Measurements from ENCODE around the gene OR5K4. TPM values are rescaled to one million over a fixed set of nuclear protein-coding genes. Genes with fewer than 3 reads are reported as not detected.
A peak's percentile ranks its signal among the peaks of the same experiment; 100 is the strongest.

The OR5K4 gene
- total and polyA plus RNA-seq, 2 donors (not counting 1 experiment from before 2014, with no cell fraction given) = not detected

GRCh38 chr3:98341758-98342157 lies 11.9 kb upstream of the OR5K4 start:
- no peaks in the 10 kb centered on the region for H3K9me3 ChIP-seq (ENCODE audit: control extremely low read depth in 1 of 3, control insufficient read depth in 2 of 3, insufficient read depth in 1 of 3, low read length in 2 of 3)
- H3K36me3 ChIP-seq (replicated peaks in 1 of 2; ENCODE audit: control extremely low read depth in 1 of 2, control insufficient read depth in 1 of 2, extremely low read depth in 1 of 2, insufficient read depth in 2 of 2, low read length in 1 of 2) = no peaks in the 10 kb centered on the region
- DNase-seq (no peak), ATAC-seq (ENCODE audit: low read depth) (no peak)
- H3K27ac ChIP-seq (ENCODE audit: low read length in 2 of 2) = no peak overlapping the region
- no peak overlapping the region for H3K9ac ChIP-seq (ENCODE audit: low read length)
- no peaks in the 10 kb centered on the region for H3K4me1 ChIP-seq (ENCODE audit: control insufficient read depth in 2 of 2, insufficient read depth in 2 of 2, low read length in 2 of 2)
- no peaks in the 10 kb centered on the region for H3K27me3 ChIP-seq (replicated peaks in 1 of 4; ENCODE audit: control extremely low read depth in 1 of 4, control insufficient read depth in 3 of 4, insufficient read depth in 4 of 4, low read length in 3 of 4)
- Mint-ChIP-seq H3K27ac (no peak overlapping the region), H3K4me1 (no peaks in the 10 kb centered on the region), H3K27me3 (no peaks in the 10 kb centered on the region), H3K9me3 (ENCODE audit: insufficient read depth) (no peaks in the 10 kb centered on the region), H3K4me3 (no peak overlapping the region)
- no peak overlapping the region for H3K4me2 ChIP-seq (replicated peaks; ENCODE audit: low read depth, low read length, poor library complexity, severe bottlenecking)
- no peak overlapping the region for H3K4me3 ChIP-seq (ENCODE audit: control extremely low read depth in 1 of 5, extremely low read depth in 1 of 5, insufficient read depth in 1 of 5, low read depth in 2 of 5, low read length in 4 of 5)
- POLR2A ChIA-PET = no interaction called here
- no peaks in the 10 kb centered on the region for H4K20me1 ChIP-seq (ENCODE audit: control insufficient read depth, insufficient read depth, low read length, poor library complexity, severe bottlenecking)
- 80% methylated on average over 1 of the region's 6 CpGs for WGBS (ENCODE audit: insufficient coverage)
- intact Hi-C loops (cut with micrococcal nuclease) = loop anchor here (5.0 kb wide), 1 partner anchor 231 kb away; no protein-coding TSS in a partner anchor
- no peaks in the 10 kb centered on the region for H3K79me2 ChIP-seq (ENCODE audit: control insufficient read depth, insufficient read depth, low read length)
- CTCF ChIA-PET = no interaction called here
- H2AFZ ChIP-seq (ENCODE audit: insufficient read depth, low read depth, low read length, poor library complexity, severe bottlenecking) = no peak overlapping the region
- no peak for TF ChIP-seq CTCF (IDR thresholded peaks at IDR 0.05)
- no peak for TF ChIP-seq EZH2 (IDR thresholded peaks at IDR 0.05; ENCODE audit: borderline replicate concordance, insufficient read depth, low read depth, low read length, poor library complexity, severe bottlenecking)

GRCh38 chr3:98343647-98344507 lies 9.8 kb upstream of the OR5K4 start:
- ATAC-seq (ENCODE audit: low read depth) (no peak), DNase-seq (peak; percentile 15)
- Histone ChIP-seq H3K79me2 (ENCODE audit: control insufficient read depth, insufficient read depth, low read length) (no peaks in the 10 kb centered on the region), H2AFZ (ENCODE audit: insufficient read depth, low read depth, low read length, poor library complexity, severe bottlenecking) (no peak overlapping the region), H3K9ac (ENCODE audit: low read length) (no peak overlapping the region), H3K36me3 (replicated peaks in 1 of 2; ENCODE audit: control extremely low read depth in 1 of 2, control insufficient read depth in 1 of 2, extremely low read depth in 1 of 2, insufficient read depth in 2 of 2, low read length in 1 of 2) (no peaks in the 10 kb centered on the region), H3K27me3 (replicated peaks in 1 of 4; ENCODE audit: control extremely low read depth in 1 of 4, control insufficient read depth in 3 of 4, insufficient read depth in 4 of 4, low read length in 3 of 4) (no peaks in the 10 kb centered on the region), H3K27ac (ENCODE audit: low read length in 2 of 2) (no peak overlapping the region), H3K4me2 (replicated peaks; ENCODE audit: low read depth, low read length, poor library complexity, severe bottlenecking) (no peak overlapping the region), H3K4me3 (ENCODE audit: control extremely low read depth in 1 of 5, extremely low read depth in 1 of 5, insufficient read depth in 1 of 5, low read depth in 2 of 5, low read length in 4 of 5) (no peak overlapping the region), H3K4me1 (ENCODE audit: control insufficient read depth in 2 of 2, insufficient read depth in 2 of 2, low read length in 2 of 2) (no peaks in the 10 kb centered on the region), H4K20me1 (ENCODE audit: control insufficient read depth, insufficient read depth, low read length, poor library complexity, severe bottlenecking) (no peaks in the 10 kb centered on the region), H3K9me3 (ENCODE audit: control extremely low read depth in 1 of 3, control insufficient read depth in 2 of 3, insufficient read depth in 1 of 3, low read length in 2 of 3) (no peaks in the 10 kb centered on the region)
- no peaks in the 10 kb centered on the region for H3K9me3 Mint-ChIP-seq (ENCODE audit: insufficient read depth)
- TF ChIP-seq CTCF (IDR thresholded peaks at IDR 0.05) (peak; percentile 27), EZH2 (IDR thresholded peaks at IDR 0.05; ENCODE audit: borderline replicate concordance, insufficient read depth, low read depth, low read length, poor library complexity, severe bottlenecking) (no peak)
- H3K4me1 Mint-ChIP-seq = no peaks in the 10 kb centered on the region
- intact Hi-C loops (cut with micrococcal nuclease) = loop anchor here (5.0 kb wide), 1 partner anchor 228 kb away; no protein-coding TSS in a partner anchor
- no peak overlapping the region for H3K27ac Mint-ChIP-seq
- no peak overlapping the region for H3K4me3 Mint-ChIP-seq
- 81% methylated on average over 5 of the region's 13 CpGs for WGBS (ENCODE audit: insufficient coverage)
- CTCF ChIA-PET = no interaction called here
- H3K27me3 Mint-ChIP-seq = peaks cover 7% of the 10 kb centered on the region
- POLR2A ChIA-PET = no interaction called here
